VCaP (cell line): ENCODE measurements around the gene SNRPE.

Source experiments
- H3K27ac ChIP-seq: fragments of 450-650 bp; 2 replicates; pipeline ENCODE4 v1.5.1; 2017
- TF ChIP-seq, protein P1 (sequence below): fragments of 450-650 bp; conservative IDR thresholded peaks from 2 replicates; pipeline ENCODE4 v1.5.1; 2017; ENCODE audit warnings: mild to moderate bottlenecking, moderate library complexity

The SNRPE gene

DNA sequence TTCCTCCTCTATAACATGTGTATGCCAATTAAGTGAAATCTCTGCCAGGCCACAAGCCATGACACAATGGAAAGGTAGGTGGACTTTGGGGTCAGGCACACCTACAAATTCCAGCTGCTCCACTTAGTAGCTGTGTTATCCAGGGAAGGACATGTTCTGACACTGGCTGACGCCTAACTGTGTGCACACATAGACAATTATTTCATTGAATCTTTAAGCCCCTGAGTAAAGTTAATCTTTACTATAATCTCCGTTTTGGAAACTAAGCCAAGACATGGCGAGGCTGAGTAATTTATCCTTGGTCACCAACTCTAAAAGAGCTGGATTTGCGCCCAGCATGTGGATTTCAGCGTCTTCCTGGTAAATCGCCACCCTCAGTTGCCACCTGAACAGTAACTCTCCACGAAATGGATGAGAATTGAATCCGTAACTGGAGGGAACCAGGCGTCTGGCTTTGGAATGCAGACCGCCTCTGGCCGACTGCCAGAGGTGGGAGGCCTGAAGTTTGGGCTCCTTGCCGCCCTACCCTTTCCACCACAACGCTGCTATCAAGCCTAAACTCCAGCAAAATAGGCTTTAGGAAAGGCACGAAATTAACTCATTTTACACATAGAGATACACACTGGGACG, 888 bp upstream of the SNRPE start:
- TF ChIP-seq, protein P1, sequence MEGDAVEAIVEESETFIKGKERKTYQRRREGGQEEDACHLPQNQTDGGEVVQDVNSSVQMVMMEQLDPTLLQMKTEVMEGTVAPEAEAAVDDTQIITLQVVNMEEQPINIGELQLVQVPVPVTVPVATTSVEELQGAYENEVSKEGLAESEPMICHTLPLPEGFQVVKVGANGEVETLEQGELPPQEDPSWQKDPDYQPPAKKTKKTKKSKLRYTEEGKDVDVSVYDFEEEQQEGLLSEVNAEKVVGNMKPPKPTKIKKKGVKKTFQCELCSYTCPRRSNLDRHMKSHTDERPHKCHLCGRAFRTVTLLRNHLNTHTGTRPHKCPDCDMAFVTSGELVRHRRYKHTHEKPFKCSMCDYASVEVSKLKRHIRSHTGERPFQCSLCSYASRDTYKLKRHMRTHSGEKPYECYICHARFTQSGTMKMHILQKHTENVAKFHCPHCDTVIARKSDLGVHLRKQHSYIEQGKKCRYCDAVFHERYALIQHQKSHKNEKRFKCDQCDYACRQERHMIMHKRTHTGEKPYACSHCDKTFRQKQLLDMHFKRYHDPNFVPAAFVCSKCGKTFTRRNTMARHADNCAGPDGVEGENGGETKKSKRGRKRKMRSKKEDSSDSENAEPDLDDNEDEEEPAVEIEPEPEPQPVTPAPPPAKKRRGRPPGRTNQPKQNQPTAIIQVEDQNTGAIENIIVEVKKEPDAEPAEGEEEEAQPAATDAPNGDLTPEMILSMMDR = no peak
- peak overlapping the region; percentile 90 for H3K27ac ChIP-seq

DNA sequence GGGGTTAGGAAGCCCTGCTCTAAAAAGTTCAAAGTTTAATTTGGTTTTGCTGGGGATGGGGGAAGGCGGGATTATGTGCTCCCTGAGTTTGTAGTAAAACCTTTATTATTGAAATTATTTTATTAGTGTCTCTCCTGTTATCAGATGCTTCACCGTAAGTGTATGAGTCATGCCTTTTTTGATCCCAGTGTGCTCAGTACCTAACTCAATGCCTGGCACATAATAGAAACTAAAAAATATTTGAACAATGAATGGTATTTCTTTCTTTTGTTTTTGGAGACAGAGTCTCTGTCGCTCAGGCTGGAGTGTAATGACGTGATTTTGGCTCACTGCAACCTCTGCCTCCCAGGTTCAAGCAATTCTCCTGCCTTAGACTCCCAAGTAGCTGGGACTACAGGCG, 6.4 kb downstream of the SNRPE start:
- no peak overlapping the region for H3K27ac ChIP-seq
- TF ChIP-seq, protein P1 = no peak

DNA sequence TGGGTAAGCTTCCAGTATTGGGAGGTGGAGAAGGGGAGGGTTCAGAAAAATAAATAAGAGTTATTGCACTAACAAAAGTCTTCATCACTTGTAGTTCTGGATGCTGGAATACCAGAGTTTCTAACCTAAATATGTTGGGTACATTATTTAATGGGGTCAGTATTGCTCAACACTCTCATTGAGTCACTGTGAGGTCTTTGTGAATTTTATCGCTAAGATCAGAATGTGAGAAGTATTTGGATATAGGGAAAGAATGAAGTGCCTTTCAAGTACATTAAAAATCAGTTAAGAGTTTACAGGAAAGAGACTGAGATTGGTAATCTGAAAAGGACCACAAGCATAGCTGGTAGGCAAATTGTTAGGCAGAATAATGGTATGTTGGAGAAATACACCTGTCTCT, 8.8 kb downstream of the SNRPE start:
- peak overlapping the region; percentile 85 for H3K27ac ChIP-seq
- TF ChIP-seq, protein P1 = no peak

DNA sequence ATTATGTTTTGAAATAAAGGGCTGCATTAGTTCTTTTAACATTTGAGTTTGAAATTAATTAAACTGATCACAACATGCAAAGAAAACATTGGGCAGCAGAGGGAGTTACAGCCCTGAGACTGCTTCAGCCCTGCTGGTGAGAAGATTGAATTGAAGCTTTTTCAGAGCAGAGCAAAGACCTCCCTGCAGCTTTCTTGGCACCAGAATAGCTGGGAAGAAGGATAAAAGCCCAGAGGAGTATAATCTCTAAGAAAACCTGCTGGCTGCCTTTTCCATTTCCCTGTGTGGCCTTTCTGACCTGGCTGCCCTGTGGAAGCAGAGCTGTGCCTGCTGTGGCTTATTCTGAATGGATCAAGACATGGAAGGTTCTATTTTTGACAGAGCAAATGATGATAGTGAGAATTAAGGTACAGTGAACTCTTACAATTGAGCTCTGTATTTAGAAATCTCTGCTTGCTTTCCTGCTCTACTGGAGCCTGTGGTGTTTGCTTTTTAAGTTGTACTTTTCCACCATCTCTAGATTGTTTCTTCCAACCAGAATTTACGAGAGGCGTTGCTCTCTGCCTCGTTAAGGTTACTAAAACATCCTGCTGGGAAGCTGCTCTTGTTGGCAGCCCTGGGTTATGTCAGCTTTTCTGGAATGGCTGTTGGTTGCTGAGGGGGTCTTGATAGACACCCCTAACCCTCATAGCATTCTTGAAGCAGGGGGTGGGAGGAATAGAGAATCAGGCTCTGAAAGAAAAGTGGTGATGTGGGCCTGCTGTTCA, 9.9 kb downstream of the SNRPE start:
- peak overlapping the region; percentile 85 for H3K27ac ChIP-seq
- TF ChIP-seq, protein P1 = peak; percentile 89

DNA sequence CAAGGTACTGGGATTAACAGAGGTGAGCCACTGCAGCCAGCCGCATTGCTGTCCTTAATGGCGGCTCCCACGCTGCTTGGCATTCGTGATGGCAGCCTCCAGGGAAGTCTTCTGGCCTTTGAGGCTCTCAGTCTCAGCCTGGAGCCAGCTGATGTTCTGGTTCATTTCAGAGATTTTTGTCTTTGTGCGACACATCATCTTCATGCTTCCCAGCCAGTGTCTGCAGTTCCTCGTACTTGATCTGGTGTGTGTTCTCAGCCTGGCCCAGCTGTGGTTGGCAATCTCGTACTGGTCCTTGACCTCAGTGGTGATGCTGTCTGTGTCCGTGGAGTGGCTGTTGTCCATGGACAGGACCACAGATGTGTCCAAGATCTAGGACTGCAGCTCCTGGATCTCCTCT, 11.7 kb downstream of the SNRPE start:
- TF ChIP-seq, protein P1 = no peak
- peak overlapping the region; percentile 85 for H3K27ac ChIP-seq

DNA sequence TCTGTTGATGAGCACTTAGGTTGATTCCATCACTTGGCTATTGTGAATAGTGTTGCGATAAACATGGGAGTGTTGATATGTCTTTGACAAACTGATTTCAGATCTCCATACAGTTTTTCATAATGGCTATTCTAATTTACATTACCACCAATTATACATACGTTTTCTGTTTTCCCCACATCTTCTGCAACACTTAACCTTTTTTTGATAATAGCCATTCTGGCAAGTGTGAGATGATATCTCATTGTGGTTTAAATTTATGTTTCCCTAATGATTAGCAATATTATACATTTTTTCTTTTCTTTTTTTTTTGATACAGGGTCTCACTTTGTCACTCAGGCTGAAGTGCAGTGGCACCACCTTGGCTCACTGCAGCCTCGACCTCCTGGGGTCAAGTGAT, 17.0 kb downstream of the SNRPE start:
- TF ChIP-seq, protein P1 = no peak
- H3K27ac ChIP-seq = no peak overlapping the region

DNA sequence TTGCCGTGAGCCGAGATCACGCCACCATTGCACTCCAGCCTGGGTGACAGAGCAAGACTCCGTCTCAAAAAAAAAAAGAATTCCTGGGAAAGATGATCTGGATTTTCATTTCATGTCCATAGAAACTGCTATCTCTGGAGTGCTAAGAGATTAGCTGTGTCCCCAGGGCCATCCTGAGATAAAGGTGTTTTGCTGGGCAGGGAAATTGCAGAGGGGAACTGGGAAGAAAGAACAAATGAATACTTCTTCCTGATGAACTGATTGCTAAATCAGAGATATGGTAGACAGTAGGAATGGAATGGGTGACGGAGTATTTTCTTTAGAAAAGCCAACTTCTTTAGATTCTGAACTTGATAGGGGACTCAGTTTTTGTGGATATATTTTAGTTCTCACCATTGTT, 19.2 kb downstream of the SNRPE start:
- TF ChIP-seq, protein P1 = no peak
- H3K27ac ChIP-seq = no peak overlapping the region
